ENCODE data around the gene C1orf167.
A peak's percentile ranks its signal among the peaks of the same experiment; 100 is the strongest.

C1orf167 gene

DNA sequence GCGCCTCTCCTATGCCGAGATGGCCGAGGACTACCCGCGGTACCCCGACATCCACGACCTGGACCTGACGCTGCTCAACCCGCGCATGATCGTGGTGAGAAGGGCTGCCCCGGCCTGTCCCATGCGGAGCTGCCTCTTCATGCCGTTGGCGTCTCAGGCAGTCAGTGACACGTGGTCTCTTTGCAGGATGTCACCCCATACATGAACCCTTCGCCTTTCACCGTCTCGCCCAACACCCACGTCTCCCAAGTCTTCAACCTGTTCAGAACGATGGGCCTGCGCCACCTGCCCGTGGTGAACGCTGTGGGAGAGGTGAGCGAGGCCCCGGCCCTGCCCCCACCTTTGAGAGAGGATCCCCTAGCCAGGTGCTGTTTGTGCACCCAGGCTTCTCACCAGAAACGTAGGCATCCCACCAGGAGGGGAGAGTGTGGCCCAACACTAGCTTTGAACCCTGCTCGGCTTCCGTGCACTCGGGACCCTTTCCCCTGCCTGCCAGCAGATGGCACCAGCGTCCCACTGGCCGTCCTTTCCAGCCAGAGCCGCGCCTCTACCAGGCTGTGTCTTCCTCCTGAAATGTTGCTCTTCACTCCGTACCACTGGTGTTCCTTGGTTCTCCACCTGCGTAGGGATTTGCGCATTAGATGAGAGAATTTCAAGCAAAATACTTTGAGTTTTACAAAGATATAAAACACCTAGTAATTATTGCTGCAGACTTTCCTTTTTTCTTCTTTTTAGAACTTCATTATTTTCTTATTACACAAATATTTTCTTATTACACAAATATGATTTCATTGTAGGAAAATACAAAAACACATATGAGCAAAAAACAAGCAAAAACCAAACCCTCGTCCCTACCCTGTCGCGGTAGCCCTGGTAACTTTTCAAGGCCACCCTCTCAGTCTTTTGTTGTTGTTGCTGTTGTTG is 76.6 kb downstream of the C1orf167 start:
- DNase-seq: peak; percentile 73

Measured in activated T-cell treated with anti-CD3 and anti-CD28 coated beads for 4 hours (primary cell).